HUDEP-2 (cell line): ENCODE data around the gene PILRA.
A peak's percentile ranks its signal among the peaks of the same experiment; 100 is the strongest.
"Not testable (repeated sequence)": the region's sequence is repeated elsewhere in the genome, so short reads cannot be mapped to it uniquely, and the experiment has no call there.

Source experiments
- DNase-seq, 76 experiments: peaks; one replicate each; lab custom pipeline; 2025; ENCODE audit not compliant: unreplicated experiment in 76 of 76; lab: John Stamatoyannopoulos, UW

The PILRA gene

DNA sequence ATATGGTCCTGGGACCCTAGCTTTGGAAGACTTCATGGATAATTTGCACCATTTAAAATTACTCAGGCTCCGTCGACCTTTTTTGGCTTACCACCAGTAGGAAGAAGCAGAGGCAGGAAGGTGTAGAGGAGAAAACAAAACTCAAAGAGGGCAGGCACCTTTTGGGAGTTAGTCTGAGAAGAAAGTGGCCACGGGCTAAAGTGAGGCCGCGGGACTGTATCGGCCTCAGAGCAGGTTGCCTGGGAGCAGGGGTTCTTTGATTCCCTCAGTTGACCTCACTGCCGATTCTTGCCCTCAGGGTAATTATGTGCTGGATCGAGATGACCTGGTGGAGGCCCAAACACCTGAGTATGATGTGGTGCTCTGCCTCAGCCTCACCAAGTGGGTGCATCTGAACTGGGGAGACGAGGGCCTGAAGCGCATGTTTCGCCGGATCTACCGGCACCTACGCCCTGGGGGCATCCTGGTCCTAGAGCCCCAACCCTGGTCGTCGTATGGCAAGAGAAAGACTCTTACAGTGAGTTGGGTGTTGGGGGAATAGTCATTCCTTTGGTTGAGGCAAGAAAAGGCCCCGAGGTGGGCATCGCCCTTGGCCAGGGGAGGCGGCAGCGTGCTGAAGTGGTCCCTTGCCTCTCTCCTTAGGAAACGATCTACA is 59.5 kb downstream of the PILRA start:
- DNase-seq = no peak

DNA sequence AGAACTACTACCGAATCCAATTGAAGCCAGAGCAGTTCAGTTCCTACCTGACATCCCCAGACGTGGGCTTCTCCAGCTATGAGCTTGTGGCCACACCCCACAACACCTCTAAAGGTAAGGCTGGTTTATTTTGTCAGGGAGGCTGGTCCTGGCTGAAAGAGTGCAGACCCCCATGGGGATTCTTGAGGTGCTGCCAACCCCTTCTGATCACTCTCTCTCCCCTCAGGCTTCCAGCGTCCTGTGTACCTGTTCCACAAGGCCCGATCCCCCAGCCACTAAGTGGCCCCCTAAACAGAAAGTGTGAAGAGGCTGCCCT is 59.9 kb downstream of the PILRA start:
- no peak for DNase-seq

DNA sequence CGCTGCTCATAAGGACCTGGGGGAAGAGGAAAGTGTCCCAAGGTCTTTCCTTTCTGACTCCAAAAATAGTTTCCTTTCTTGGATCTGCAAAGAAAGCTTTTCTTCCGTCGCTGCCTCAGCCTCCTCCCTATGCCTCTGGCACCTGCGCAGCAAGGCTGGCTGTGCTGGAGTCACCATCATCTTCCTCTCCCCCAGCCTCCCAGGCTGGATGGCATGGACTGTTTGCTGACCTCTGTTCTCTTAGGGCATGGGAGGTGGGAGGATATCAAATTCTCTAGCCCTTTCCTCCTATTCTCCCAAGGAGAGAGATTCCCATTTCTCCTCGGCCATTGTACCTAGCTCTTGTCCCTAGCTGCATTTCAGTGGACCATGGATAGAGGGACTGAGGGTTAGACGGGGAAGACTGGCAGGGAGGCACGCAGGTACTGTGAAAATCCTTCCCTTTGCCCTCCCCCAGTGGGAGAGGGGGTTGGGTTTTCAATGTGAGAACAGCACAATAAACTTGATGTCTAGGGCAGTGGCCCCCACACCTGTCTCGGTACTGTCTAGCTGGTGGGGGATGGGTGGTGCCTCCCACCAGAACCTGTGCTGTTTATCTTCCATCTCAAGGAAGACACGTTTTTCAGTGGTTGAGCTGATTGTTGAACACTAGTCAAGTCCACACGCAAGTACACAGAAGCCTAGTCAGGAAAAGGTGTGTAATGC is 60.5 kb downstream of the PILRA start:
- no peak for DNase-seq

DNA sequence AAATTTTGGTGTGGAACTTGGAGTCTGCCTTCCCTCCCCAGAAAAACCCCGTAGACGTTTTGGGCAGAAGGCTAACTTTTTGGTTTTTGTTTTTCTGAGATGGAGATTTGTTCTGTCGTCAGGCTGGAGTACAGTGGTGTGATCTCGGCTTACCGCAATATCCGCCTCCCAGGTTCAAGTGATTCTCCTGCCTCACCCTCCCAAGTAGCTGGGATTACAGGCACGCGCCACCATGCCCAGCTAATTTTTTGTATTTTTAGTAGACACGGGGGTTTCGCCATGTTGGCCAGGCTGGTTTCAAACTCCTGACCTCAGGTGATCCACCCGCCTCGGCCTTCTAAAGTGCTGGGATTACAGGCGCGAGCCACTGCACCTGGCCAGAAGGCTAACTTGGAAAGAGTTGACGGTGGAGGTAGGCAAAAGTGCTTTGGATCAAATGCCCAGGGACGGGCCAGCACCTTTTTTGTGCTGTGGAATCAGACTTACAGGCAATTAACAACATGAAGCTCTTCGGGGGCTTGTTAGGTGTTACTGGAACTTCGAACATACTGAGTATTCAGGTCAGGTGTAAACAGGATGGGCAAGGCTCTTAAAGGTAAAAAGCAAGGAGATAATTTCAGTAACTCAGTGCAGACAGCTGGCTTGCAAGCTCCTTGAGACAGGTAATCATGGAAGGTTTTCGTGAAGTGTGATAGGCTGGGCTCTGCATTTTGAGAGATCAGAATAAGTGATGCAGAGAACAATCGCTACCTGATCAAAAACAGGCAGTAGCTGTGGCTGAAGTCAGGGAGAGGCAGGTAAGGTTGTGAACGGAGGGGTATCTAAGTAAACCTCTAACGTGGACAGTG is 61.2 kb downstream of the PILRA start:
- no peak for DNase-seq

DNA sequence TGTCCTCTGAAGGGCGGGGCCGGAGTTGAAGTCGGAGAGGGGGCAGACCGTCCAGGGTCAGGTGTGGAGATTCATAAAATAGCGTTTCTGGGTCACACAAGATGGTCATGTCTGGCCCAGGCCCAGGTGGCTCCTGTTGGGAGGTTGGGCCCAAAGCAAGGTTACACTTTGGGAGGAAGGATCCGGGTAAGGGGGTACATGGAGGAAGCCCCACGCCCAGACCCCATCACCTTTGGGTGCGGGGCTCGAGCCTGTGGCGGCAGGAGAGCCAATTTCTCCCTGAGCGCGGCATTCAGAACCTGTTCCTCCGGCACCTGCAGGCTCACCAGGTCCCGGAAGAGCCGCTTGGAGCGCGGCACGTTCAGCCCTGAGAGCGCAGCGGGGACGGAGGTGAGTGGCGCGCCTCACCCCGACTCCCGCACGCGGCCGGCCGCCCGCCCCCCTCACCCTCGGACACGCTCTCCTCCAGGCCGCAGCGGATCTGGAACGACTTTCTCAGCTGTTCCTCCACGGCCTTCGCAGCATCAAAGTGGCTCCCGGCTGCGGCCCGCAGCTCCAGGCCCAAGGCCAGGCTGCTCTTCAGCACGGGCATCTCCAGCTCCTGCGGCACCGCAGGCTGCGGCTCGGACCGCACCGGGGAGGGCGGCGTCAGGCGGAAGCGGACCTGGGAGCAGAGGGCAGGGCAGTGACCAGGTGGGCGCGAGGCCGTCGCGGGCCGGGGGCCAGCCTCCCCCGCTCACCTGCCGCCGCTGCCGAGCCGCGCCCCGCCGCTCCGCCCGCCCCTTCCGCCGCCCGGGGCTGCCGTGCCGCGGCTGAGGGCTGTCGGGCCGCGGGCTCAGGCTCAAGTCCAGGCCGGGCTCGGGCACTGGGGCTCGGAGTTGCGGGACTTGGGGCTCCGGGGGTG is 62.4 kb downstream of the PILRA start:
- peak in 23 of 76 experiments; percentile 7 to 61 (median 27) for DNase-seq

DNA sequence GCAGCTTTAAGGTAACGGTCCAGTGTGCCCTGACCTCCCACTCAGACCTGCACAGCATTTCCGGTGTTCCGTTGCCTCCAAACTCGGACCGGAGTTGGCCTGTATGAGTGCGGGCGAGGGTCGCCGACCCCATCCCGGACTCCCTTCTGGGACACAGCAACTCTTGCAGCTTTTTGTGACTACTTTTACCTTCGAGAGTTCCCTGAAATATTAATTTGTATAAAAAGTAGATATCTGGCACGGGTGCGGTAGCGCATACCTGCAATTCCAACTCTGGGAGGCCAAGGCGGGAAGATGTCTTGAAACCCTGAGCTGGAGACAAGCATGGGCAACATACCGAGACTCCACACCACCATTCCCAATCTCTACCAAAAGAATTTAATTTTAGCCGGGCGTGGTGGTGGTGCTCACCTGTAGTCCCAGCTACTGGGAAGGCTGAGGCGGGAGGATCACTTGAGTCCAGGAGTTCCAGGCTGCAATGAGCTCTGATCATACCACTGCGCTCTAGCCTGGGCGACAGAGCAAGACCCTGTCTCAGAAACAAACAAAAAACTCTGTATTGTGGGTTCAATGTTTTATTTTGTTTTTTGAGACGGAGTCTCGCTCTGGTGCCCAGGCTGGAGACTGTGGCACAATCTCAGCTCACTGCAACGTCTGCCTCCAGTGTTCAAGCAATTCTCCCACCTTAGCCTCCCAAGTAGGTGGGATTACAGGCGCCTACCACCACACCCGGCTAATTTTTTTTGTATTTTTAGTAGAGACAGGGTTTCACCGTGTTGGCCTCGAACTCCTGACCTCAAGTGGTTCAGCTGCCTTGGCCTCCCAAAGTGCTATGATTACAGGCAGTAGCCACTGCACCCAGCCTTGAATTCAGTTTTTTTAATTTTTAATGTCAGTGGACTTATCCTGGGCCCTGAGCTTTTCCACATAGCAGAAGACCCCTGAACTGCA is 64.1 kb downstream of the PILRA start:
- DNase-seq = no peak

DNA sequence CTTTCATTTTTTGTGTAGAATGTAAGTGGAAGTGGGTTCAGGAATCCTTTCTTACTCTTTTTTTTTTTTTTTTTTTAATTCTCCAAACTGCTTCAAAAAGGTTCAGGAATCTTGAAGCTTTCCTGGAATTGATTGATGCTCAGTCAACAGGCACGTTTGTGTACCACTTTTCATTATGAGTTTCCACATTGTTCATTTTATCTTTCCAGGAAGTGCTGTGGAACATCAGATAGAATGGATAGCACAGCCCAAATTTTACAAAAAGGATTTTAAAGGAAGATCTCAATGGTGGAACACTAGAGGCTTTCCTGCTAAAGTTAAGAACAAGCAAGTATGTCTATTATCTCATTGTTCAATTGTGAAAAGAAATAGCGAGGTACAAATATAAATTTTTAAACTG is 64.9 kb downstream of the PILRA start:
- no peak for DNase-seq

DNA sequence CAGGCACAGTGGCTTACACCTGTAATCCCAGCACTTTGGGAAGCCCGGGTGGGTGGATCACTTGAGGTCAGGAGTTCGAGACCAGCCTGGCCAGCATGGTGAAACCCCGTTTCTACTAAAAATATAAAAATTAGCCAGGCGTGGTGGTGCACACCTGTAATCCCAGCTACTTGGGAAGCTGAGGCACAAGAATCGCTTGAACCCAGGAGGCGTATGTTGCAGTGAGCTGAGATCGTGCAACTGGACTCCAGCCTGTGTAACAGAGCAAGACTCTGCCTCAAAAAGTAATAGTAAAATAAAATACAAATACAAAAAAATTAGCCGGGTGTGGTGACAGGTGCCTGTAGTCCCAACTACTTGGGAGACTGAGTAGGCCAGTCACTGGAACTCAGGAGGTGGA is 65.4 kb downstream of the PILRA start:
- DNase-seq = not testable (repeated sequence)

DNA sequence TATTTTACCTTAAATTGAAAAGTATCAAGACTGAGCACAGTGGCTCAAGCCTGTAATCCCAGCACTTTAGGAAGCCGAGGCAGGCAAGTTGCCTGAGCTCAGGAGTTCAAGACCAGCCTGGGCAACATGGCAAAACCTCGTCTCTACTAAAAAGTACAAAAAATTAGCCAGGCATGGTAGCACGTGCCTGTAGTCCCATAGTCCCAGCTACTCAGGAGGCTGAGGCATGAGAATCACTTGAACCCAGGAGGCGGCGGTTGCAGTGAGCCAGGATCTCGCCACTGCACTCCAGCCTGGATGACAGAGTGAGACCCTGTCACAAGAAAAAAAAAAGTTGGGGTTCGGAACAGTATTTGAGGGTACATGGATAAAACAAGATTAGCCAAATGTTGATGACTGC is 66.0 kb downstream of the PILRA start:
- DNase-seq = not testable (repeated sequence)

DNA sequence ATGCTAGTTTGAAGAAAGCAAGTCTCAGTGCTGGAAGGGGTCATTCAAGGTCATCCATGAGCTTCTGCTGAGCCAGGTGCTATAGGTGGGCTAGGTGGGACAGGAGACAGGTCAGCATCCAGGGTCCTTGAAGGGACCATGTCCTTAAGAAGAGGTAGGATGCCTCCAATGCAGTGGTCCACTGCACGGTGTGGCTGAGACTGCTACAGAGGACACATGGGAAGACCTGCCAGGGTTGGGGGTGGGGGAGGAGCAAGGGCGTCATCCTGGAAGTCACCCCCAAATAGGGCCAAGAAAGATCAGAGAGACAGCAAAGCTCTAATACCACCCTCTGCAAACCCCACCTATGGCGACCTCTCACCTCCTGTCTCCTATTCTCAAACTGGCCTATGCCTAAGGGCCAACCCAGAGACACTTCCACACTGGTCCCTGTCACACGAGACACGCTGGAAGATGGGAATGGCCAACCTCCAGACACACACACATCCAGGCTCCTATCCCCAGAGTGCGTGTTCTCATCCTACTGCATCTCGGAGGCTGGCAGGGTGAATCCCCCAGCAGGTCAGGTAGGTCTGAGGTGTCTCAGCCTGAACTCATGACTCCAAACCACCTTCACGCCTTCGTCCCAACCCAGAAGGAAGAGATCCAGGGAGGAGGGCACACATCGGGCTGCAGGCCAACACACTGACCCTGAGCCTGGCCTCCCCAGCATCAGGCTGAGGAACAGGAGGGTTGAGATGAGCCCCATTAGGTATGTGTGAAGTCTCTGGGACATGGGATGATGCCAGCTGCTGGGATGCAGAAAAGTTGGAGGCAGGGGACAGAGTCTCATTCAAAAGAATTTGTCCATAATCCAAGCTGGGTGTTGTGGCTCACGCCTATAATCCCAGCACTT is 68.6 kb downstream of the PILRA start:
- no peak for DNase-seq

DNA sequence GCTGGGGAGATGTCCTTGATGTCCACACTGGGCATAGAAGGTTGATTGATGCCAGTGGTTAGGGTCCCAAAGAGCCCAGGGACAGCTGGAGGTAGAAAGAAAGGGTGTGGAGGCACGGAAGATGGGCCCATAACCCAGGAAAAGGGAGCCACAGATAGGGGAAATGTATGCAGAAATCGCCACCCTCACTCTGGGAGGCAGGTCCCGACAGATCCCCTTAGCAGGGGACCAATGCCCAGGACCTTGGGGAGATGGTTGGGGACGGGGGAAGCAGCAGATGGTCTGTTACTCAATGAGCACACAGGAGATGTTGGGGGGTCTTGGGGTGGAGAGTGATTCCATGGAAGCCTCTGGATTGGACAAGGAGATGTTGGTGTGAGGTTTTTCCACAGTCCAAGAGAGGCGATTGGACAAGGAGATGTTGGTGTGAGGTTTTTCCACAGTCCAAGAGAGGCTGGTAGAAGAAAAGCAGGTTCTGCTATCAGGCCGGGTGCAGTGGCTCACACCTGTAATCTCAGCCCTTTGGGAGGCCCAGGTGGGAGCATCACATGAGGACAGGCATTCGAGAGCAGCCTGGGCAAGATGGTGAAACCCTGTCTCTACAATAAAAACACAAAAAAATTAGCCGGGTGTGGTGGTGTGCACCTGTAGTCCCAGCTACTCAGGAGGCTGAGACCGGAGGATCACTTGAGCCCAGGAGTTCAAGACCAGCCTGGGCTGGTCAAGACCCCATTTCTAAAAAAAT is 70.0 kb downstream of the PILRA start:
- DNase-seq = no peak

DNA sequence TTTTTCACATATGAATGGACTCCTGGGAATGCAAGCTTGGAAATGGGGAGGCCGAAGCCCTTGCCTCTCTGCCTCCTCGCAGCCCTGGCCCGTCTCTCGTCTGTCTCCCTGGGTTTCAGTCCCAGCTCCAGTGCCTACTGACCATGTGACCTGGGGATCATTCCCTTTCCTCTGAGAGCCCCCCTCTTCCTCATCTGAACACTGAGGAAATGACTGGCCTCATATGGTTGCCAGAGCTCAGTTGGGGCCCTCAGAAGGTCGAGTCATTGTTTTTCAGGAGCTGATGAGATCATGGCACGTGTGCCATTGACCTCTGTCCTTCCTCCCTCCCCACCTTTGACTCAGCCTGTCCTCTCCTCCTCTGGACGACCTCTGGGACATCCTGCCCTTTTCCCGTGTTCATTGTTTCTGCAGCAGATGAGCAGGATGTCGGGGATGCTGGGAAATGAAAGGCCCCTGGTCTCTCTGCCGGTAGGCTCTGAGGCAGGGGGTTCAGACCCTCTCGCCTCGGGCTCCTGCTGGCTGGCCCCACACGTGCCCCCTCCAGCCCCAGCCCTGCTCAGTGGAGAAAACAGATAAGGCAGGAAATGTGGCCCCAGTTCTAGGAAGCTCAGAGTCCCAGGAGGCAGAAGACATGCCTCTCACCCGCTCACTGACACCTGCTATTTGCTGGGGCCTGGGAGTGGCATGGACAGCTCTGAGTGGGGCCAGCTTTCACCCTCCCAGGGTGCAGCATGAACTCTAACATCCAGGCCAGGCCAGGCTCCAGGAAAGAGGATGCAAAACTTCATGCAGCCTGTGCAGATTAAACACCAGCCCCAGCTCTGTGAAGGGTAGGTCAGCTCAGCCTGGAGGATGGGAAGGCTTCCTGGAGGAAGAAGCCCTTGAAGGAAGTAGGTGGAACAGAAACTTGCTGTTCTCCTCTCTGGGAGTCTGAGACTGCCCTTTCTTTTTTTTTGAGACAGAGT is 71.3 kb downstream of the PILRA start:
- peak in 20 of 76 experiments; percentile 3 to 50 (median 30) for DNase-seq

DNA sequence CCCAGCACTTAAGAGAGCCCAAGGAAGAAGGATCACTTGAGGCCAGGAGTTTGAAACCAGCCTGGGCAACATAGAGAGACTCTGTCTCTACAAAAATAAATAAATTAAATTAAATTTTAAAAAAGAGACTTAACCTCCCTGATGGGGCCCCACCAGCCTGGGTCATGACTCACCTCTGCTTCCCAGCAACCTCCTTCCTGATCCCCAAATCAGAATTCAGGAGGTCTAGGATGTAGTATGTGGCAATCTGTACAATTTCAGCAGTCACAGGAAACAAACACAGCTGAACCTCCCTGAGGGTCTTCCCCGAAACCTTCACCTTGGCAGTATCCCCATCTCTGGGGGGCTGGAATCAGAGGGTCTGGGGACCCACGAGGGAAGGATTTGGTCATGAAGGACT is 72.8 kb downstream of the PILRA start:
- DNase-seq = no peak

DNA sequence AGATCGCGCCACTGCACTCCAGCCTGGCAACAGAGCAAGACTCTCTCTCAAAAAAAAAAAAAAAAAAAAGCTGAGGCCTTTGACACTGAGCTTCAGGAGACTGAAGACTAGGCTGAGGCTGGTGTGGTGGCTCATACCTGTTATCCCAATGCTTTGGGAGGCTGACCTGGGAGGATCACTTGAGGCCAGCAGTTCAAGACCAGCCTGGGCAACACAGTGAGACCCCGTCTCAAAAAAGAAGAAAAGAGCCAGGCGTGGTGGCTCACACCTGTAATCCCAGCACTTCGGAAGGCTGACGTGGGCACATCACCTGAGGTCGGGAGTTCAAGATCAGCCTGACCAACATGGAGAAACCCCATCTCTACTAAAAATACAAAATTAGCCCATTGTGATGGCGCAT is 74.1 kb downstream of the PILRA start:
- DNase-seq = not testable (repeated sequence)

DNA sequence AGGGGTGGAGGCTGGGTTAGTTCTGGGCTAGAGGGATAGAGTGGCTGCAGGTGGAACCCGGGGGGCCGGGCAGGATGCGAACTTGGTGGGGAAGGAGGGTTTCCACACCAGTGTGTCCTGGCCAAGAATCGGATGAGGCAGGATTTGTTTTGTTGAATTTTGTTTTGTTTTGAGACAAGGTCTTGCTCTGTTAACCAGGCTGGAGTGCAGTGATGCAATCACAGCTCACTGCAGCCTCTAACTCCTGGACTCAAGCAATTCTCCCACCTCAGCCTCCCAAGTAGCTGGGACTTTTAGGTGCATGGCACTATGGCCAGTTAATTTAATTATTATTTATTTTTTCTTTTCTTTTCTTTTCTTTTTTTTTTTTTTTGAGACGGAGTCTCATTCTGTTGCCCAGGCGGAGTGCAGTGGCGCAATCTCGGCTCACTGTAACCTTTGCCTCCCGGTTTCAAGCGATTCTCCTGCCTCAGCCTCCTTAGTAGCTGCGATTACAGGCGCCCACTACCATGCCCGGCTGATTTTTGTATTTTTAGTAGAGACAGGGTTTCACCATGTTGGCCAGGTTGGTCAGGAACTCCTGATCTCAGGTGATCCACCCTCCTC is 76.0 kb downstream of the PILRA start:
- DNase-seq = no peak
